HepG2 (cell line): ENCODE results near the gene FUCA2. TPM values are rescaled to one million over a fixed set of nuclear protein-coding genes. Genes with fewer than 3 reads are reported as not detected.

Experiments used
- ELF3 ChIP-seq: IDR thresholded peaks from 2 replicates; pipeline ENCODE4 v1.6.1; 2016; ENCODE audit warnings: missing genetic modification reagents, missing compliant biosample characterization
- ELF4 ChIP-seq: sonication (generic); formaldehyde crosslinking; IDR thresholded peaks from 2 replicates; pipeline ENCODE4 v1.5.0; 2020; ENCODE audit warnings: missing genetic modification reagents, mild to moderate bottlenecking, moderate library complexity, borderline replicate concordance
- FOXJ3 ChIP-seq: sonication (generic); formaldehyde crosslinking; IDR thresholded peaks from 2 replicates; pipeline ENCODE4 v1.4.0; 2020; ENCODE audit warnings: missing genetic modification reagents, mild to moderate bottlenecking, borderline replicate concordance
- KMT2A ChIP-seq: sonication (generic); formaldehyde crosslinking; IDR thresholded peaks from 2 replicates; pipeline ENCODE4 v1.4.0; 2020; ENCODE audit warnings: missing genetic modification reagents
- MZF1 ChIP-seq: sonication (generic); formaldehyde crosslinking; IDR thresholded peaks from 2 replicates; pipeline ENCODE4 v1.8.1; 2023; ENCODE audit warnings: mild to moderate bottlenecking, missing genetic modification reagents, borderline replicate concordance
- NBN ChIP-seq: fragments of 450-650 bp; conservative IDR thresholded peaks from 2 replicates; pipeline ENCODE4 v1.6.1; 2017
- NONO ChIP-seq, 2 experiments: fragments of 450-650 bp in 1 of 2; sonication (generic) in 1 of 2; formaldehyde crosslinking in 1 of 2; IDR thresholded peaks in 1 of 2; conservative IDR thresholded peaks in 1 of 2; 2 replicates each; pipeline versions ENCODE4 v1.6.1 to v1.8.0; 2017 to 2022; ENCODE audit warnings: mild to moderate bottlenecking in 1 of 2, missing genetic modification reagents in 1 of 2, moderate library complexity in 1 of 2
- PITX1 ChIP-seq: sonication (generic); formaldehyde crosslinking; IDR thresholded peaks from 2 replicates; pipeline ENCODE4 v1.5.1; 2020; ENCODE audit warnings: mild to moderate bottlenecking, missing genetic modification reagents
- SP4 ChIP-seq: sonication (generic); formaldehyde crosslinking; IDR thresholded peaks from 2 replicates; pipeline ENCODE4 v1.8.1; 2023; ENCODE audit warnings: mild to moderate bottlenecking, missing genetic modification reagents
- TAF1 ChIP-seq: sonication (generic); formaldehyde crosslinking; IDR thresholded peaks from 2 replicates; pipeline ENCODE4 v1.4.0; 2020; ENCODE audit warnings: missing genetic modification reagents
- TBX2 ChIP-seq: sonication (generic); formaldehyde crosslinking; IDR thresholded peaks from 2 replicates; pipeline ENCODE4 v1.5.0; 2020; ENCODE audit warnings: missing genetic modification reagents, mild to moderate bottlenecking, borderline replicate concordance
- TP53 ChIP-seq: sonication (generic); formaldehyde crosslinking; conservative IDR thresholded peaks from 2 replicates; pipeline ENCODE4 v1.4.0; 2020; ENCODE audit warnings: missing genetic modification reagents
- ZFP37 ChIP-seq: sonication (generic); formaldehyde crosslinking; IDR thresholded peaks from 2 replicates; pipeline ENCODE4 v1.4.0; 2020; ENCODE audit warnings: missing genetic modification reagents, borderline replicate concordance
- ZHX1 ChIP-seq: sonication (generic); formaldehyde crosslinking; IDR thresholded peaks from 2 replicates; pipeline ENCODE4 v1.8.1; 2022; ENCODE audit warnings: low read depth, mild to moderate bottlenecking, missing genetic modification reagents
- ZNF510 ChIP-seq: sonication (generic); formaldehyde crosslinking; IDR thresholded peaks from 2 replicates; pipeline ENCODE4 v1.4.0; 2020; ENCODE audit warnings: low read depth, mild to moderate bottlenecking, missing genetic modification reagents
- ZNF652 ChIP-seq: IDR thresholded peaks from 2 replicates; pipeline ENCODE4 v1.6.1; 2016; ENCODE audit warnings: low read depth, borderline replicate concordance
- ZNF672 ChIP-seq: sonication (generic); formaldehyde crosslinking; IDR thresholded peaks from 2 replicates; pipeline ENCODE4 v1.8.1; 2022; ENCODE audit warnings: missing genetic modification reagents
- ZNF816 ChIP-seq: sonication (generic); formaldehyde crosslinking; IDR thresholded peaks from 2 replicates; pipeline ENCODE4 v1.8.0; 2022; ENCODE audit warnings: missing genetic modification reagents, mild to moderate bottlenecking, borderline replicate concordance
- polyA plus RNA-seq, 8 experiments: library from polyadenylated mRNA; depleted of rRNA in 3 of 8; stranded (reverse) in 7 of 8; unstranded in 1 of 8; fragments of >200 nt; fragmentation: Illumina TruSeq in 4 of 8; extraction: Trizol in 4 of 8; gene quantifications; 2 replicates each; pipeline versions ENCODE4 v1.2.1 to v1.2.3, GENCODE V29; 2011 to 2016; ENCODE audit warnings: low read depth in 4 of 8, missing spikeins in 1 of 8, mixed read lengths in 1 of 8; ENCODE audit not compliant: insufficient read depth in 1 of 8
- total RNA-seq, 5 experiments: library from RNA; depleted of rRNA; stranded (reverse); fragments of >200 nt; fragmentation: Illumina TruSeq; extraction: Trizol; gene quantifications; 2 replicates each; pipeline ENCODE4 v1.2.3, GENCODE V29; 2016; ENCODE audit warnings: low read depth in 1 of 5
- TF ChIP-seq, protein P1 (sequence below): sonication (generic); formaldehyde crosslinking; IDR thresholded peaks from 2 replicates; pipeline ENCODE4 v1.4.0; 2020; ENCODE audit warnings: missing genetic modification reagents, borderline replicate concordance
- TF ChIP-seq, protein P2 (sequence below): conservative IDR thresholded peaks from 2 replicates; pipeline ENCODE4 v1.6.1; 2018; ENCODE audit warnings: missing genetic modification reagents

Gene FUCA2
- total and polyA plus RNA-seq, 2 of the 13 experiments (the other 11 are each of a cell fraction or from before 2014, with no cell fraction given) = 87.4 to 144 TPM

DNA sequence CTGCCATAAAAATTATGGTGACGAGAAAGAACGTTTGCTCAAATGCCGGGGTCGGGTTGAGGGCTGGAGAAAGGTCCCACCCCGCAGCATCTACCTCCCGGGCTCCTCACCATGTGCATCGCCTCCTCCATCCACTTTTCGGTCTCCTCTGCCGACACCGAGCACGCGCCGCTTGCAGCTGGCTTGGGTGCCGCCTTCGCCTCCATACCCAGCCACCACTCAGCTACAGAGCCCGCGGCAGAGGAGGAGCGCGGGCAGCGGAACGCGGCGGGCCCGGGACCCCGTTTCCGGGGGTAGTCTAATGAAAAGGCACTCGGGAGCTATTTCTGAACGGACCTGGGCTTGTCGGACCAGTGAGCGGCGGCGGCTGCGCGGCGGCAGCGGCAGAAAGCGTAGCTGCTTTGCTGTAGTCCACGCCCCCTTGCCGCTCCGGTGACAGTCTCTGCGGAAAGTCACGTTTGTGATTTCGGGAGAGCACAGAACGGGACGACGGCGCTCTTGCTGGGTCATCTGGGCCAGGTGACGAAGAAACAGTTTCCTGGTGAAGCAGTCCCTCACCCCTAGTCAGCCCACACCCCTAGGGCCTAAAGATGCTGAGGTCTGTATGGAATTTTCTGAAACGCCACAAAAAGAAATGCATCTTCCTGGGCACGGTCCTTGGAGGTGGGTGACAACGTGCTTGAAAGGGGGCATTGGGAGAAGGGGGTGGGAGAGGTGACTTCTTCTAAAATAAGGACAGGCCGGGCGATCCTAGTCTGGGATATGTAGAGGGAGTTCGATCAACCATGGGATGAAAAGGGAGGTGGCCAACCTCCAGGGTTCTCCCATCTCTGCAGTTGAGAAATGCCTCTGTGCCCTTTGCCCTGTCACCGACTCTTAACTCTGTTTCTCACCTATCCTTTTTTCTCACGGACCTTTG, 60.8 kb downstream of the FUCA2 start, which contains the start of the genes ADAT2 and PEX3 (continued):
- TF ChIP-seq TBX2 (peak; percentile 97), ZHX1 (CRISPR knock-in tag) (peak; percentile 98), ZNF510 (CRISPR knock-in tag) (no peak; the same call in 1 of the 2 replicates), ZNF672 (CRISPR knock-in tag) (peak; percentile 98), ZFP37 (CRISPR knock-in tag) (peak; percentile 80), TP53 (CRISPR knock-in tag) (peak; percentile 76), ELF4 (CRISPR knock-in tag) (peak; percentile 61), TAF1 (peak; percentile 98), ELF3 (peak; percentile 94), NONO (IDR thresholded peaks at IDR 0.05) (no peak), NONO (CRISPR knock-in tag; conservative IDR thresholded peaks at IDR 0.05) (peak; percentile 100), ZNF652 (CRISPR knock-in tag) (peak; percentile 81), FOXJ3 (CRISPR knock-in tag) (peak; percentile 93; the same call in 1 of the 2 replicates), KMT2A (peak; percentile 100), PITX1 (peak; percentile 84), MZF1 (peak; percentile 42; the same call in 1 of the 2 replicates), SP4 (peak; percentile 97), ZNF816 (CRISPR knock-in tag) (peak; percentile 99), NBN (no peak)
- TF ChIP-seq, protein P1, sequence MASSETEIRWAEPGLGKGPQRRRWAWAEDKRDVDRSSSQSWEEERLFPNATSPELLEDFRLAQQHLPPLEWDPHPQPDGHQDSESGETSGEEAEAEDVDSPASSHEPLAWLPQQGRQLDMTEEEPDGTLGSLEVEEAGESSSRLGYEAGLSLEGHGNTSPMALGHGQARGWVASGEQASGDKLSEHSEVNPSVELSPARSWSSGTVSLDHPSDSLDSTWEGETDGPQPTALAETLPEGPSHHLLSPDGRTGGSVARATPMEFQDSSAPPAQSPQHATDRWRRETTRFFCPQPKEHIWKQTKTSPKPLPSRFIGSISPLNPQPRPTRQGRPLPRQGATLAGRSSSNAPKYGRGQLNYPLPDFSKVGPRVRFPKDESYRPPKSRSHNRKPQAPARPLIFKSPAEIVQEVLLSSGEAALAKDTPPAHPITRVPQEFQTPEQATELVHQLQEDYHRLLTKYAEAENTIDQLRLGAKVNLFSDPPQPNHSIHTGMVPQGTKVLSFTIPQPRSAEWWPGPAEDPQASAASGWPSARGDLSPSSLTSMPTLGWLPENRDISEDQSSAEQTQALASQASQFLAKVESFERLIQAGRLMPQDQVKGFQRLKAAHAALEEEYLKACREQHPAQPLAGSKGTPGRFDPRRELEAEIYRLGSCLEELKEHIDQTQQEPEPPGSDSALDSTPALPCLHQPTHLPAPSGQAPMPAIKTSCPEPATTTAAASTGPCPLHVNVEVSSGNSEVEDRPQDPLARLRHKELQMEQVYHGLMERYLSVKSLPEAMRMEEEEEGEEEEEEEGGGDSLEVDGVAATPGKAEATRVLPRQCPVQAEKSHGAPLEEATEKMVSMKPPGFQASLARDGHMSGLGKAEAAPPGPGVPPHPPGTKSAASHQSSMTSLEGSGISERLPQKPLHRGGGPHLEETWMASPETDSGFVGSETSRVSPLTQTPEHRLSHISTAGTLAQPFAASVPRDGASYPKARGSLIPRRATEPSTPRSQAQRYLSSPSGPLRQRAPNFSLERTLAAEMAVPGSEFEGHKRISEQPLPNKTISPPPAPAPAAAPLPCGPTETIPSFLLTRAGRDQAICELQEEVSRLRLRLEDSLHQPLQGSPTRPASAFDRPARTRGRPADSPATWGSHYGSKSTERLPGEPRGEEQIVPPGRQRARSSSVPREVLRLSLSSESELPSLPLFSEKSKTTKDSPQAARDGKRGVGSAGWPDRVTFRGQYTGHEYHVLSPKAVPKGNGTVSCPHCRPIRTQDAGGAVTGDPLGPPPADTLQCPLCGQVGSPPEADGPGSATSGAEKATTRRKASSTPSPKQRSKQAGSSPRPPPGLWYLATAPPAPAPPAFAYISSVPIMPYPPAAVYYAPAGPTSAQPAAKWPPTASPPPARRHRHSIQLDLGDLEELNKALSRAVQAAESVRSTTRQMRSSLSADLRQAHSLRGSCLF (CRISPR knock-in tag) = peak; percentile 83; the same call in 1 of the 2 replicates
- TF ChIP-seq, protein P2, sequence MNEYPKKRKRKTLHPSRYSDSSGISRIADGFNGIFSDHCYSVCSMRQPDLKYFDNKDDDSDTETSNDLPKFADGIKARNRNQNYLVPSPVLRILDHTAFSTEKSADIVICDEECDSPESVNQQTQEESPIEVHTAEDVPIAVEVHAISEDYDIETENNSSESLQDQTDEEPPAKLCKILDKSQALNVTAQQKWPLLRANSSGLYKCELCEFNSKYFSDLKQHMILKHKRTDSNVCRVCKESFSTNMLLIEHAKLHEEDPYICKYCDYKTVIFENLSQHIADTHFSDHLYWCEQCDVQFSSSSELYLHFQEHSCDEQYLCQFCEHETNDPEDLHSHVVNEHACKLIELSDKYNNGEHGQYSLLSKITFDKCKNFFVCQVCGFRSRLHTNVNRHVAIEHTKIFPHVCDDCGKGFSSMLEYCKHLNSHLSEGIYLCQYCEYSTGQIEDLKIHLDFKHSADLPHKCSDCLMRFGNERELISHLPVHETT (CRISPR knock-in tag) = peak; percentile 98
